ENCODE measurements around the gene RABGAP1L.
"Not testable (repeated sequence)": the region's sequence is repeated elsewhere in the genome, so short reads cannot be mapped to it uniquely, and the experiment has no call there.

DNA sequence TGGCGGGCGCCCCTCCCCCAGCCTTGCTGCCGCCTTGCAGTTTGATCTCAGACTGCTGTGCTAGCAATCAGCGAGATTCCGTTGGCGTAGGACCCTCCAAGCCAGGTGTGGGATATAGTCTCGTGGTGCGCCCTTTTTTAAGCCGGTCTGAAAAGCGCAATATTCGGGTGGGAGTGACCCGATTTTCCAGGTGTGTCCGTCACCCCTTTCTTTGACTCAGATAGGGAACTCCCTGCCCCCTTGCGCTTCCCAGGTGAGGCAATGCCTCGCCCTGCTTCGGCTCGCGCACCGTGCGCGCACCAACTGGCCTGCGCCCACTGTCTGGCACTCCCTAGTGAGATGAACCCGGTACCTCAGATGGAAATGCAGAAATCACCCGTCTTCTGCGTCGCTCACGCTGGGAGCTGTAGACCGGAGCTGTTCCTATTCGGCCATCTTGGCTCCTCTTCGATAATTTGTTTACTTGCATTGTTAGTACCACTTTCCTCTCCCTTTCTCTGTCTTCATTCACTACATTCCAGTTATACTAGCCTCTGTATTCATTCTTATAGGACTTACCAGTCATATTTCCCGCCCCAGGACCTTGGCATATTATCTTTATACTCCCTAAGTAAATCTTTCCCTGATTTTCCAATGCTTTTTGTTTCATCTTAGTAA is 79.7 kb downstream of the RABGAP1L start:
- not testable (repeated sequence) for TF ChIP-seq NFYA (IDR thresholded peaks at IDR 0.05; ENCODE audit: borderline replicate concordance, low read depth, low read length)
- TF ChIP-seq, protein P1, sequence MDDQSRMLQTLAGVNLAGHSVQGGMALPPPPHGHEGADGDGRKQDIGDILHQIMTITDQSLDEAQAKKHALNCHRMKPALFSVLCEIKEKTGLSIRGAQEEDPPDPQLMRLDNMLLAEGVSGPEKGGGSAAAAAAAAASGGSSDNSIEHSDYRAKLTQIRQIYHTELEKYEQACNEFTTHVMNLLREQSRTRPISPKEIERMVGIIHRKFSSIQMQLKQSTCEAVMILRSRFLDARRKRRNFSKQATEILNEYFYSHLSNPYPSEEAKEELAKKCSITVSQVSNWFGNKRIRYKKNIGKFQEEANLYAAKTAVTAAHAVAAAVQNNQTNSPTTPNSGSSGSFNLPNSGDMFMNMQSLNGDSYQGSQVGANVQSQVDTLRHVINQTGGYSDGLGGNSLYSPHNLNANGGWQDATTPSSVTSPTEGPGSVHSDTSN (IDR thresholded peaks at IDR 0.05; ENCODE audit: insufficient replicate concordance, low read depth, low read length), result not testable (repeated sequence)
- TF ChIP-seq, protein P2, sequence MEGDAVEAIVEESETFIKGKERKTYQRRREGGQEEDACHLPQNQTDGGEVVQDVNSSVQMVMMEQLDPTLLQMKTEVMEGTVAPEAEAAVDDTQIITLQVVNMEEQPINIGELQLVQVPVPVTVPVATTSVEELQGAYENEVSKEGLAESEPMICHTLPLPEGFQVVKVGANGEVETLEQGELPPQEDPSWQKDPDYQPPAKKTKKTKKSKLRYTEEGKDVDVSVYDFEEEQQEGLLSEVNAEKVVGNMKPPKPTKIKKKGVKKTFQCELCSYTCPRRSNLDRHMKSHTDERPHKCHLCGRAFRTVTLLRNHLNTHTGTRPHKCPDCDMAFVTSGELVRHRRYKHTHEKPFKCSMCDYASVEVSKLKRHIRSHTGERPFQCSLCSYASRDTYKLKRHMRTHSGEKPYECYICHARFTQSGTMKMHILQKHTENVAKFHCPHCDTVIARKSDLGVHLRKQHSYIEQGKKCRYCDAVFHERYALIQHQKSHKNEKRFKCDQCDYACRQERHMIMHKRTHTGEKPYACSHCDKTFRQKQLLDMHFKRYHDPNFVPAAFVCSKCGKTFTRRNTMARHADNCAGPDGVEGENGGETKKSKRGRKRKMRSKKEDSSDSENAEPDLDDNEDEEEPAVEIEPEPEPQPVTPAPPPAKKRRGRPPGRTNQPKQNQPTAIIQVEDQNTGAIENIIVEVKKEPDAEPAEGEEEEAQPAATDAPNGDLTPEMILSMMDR (IDR thresholded peaks at IDR 0.05 in 2 of 3, conservative IDR thresholded peaks at IDR 0.05 in 1 of 3; ENCODE audit: control insufficient read depth in 2 of 3, extremely low read depth in 1 of 3, insufficient read depth in 1 of 3, low read depth in 3 of 3, low read length in 3 of 3), result not testable (repeated sequence)

Measured in GM12878 (cell line).